A375 (cell line): ENCODE results near the gene GRM8. TPM values are rescaled to one million over a fixed set of nuclear protein-coding genes. Genes with fewer than 3 reads are reported as not detected.

Experiments
- small RNA-seq: library from RNA; depleted of rRNA; stranded (forward); fragments of <200 nt; gene quantifications from one replicate; pipeline ENCODE3, GENCODE V24; 2014
- total RNA-seq: library from RNA; depleted of rRNA; stranded (reverse); fragments of >200 nt; shearing (Covaris generic); gene quantifications from 2 replicates; pipeline ENCODE4 v1.2.3, GENCODE V29; 2014; rRNA removed

The GRM8 gene
- total RNA-seq, result 1.1 and 2.5 TPM in 2 replicates

DNA sequence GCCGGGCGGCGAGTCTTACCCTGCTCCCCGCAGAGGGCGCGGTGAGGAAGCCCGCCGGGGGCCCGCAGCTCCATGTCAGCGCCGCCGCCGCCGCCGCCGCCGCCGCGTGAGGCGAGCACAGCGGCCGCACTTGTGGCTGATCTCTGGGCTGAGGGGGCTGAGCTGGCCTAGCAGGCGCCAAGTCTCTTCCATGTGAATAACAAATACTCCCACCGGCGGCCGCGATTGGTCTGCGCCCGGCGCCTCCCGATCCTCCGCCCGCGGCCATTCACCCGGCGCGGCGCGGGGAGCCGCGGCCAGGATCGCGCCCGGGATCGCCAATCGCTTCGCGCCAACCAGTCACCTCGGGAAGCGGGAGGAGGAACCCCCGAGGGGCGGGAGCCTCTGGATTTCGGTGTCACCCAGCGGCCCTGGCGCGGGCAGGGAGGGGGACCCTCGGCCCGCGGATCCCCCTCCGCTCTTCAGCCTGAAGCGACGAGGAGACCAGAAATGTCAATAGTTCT lies at the start of gene GRM8:
Gene GRM8, minus strand, starts transcription at position 164 of the 503 bp plus-strand sequence.

Small RNA genes within 50 kb of the gene (small RNA-seq; reads per million reads assigned to genes)
- not detected for gene MIR592

Other genes starting within 250 kb of the GRM8 start
- gene ZNF800, start 139.8 kb upstream of the GRM8 start, total RNA-seq, result 15.5 and 16.1 TPM in 2 replicates